ENCODE results near the gene SCAF4. TPM values are rescaled to one million over a fixed set of nuclear protein-coding genes. Genes with fewer than 3 reads are reported as not detected.
"Not testable (repeated sequence)": the region's sequence is repeated elsewhere in the genome, so short reads cannot be mapped to it uniquely, and the experiment has no call there.

Gene SCAF4
- total and polyA plus RNA-seq, 3 donors from 2014 or later: 44.0 to 50.2 (median 45.3) TPM

DNA sequence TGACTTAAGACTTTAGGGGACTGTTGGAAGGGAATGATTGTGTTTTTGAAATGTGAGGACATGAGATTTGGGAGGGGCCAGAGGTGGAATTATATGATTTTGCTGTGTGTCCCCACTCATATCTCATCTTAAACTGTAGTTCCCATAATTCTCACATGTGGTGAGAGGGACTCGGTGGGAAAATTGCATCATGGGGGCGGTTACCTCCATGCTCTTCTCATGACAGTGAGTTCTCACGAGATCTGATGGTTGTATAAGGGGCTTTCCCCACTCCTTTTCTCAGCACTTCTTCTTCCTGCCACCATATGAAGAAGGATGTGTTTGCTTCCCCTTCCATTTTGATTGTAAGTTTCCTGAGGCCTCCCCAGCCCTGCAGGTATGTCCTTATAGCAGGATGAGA is 35.0 kb upstream of the SCAF4 start:
- WGBS, 2 donors: 88 to 90% methylated on average over 3 of the region's 3 CpGs
- H3K4me3 ChIP-seq: no peak overlapping the region
- intact Hi-C loops (cut with DNase I; ENCODE audit: low total_unique reads): no loop called here
- no peaks in the 10 kb centered on the region for H3K4me1 ChIP-seq
- H3K36me3 ChIP-seq (ENCODE audit: low read depth, missing control alignments): no peaks in the 10 kb centered on the region
- DNase-seq: no peak
- TF ChIP-seq, protein P1, sequence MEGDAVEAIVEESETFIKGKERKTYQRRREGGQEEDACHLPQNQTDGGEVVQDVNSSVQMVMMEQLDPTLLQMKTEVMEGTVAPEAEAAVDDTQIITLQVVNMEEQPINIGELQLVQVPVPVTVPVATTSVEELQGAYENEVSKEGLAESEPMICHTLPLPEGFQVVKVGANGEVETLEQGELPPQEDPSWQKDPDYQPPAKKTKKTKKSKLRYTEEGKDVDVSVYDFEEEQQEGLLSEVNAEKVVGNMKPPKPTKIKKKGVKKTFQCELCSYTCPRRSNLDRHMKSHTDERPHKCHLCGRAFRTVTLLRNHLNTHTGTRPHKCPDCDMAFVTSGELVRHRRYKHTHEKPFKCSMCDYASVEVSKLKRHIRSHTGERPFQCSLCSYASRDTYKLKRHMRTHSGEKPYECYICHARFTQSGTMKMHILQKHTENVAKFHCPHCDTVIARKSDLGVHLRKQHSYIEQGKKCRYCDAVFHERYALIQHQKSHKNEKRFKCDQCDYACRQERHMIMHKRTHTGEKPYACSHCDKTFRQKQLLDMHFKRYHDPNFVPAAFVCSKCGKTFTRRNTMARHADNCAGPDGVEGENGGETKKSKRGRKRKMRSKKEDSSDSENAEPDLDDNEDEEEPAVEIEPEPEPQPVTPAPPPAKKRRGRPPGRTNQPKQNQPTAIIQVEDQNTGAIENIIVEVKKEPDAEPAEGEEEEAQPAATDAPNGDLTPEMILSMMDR (IDR thresholded peaks at IDR 0.05): no peak
- no peak for TF ChIP-seq POLR2A (IDR thresholded peaks at IDR 0.05)
- no peak overlapping the region for H3K27ac ChIP-seq
- no peaks in the 10 kb centered on the region for H3K27me3 ChIP-seq
- H3K9me3 ChIP-seq: no peaks in the 10 kb centered on the region

GRCh38 chr21:31765850-31766249 is 33.9 kb upstream of the SCAF4 start:
- DNase-seq; H3K4me3 ChIP-seq; H3K27ac ChIP-seq; H3K4me1 ChIP-seq; H3K36me3 ChIP-seq (ENCODE audit: low read depth, missing control alignments); H3K9me3 ChIP-seq; intact Hi-C loops (cut with DNase I; ENCODE audit: low total_unique reads); H3K27me3 ChIP-seq: not testable (repeated sequence)
- WGBS, 2 donors: 90 to 93% methylated on average over 6 of the region's 6 CpGs

DNA sequence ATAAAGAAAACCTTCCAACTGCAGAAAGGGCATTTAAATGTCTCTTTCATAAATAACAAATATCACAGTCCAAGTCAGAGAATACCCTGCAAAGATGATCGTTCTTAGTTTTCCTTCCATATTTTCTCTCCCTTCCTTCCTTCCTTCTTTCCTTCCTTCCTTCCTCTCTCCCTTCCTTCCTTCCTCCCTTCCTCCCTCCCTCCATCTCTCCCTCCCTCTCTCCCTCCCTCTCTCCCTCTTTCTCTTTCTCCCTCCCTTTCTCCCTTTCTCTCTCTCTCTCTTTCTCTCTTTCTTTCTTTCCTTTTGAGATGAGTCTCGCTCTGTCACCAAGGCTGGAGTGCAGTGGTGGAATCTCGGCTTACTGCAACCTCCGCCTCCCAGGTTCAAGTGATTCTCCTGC is 29.0 kb upstream of the SCAF4 start:
- H3K27me3 ChIP-seq: no peaks in the 10 kb centered on the region
- no peaks in the 10 kb centered on the region for H3K36me3 ChIP-seq (ENCODE audit: low read depth, missing control alignments)
- no peak for DNase-seq
- 92 to 95% methylated on average over 4 of the region's 4 CpGs for WGBS, 2 donors
- no peaks in the 10 kb centered on the region for H3K9me3 ChIP-seq
- H3K4me3 ChIP-seq: no peak overlapping the region
- TF ChIP-seq POLR2A (IDR thresholded peaks at IDR 0.05): no peak
- TF ChIP-seq, protein P1 (IDR thresholded peaks at IDR 0.05): no peak
- no peak overlapping the region for H3K27ac ChIP-seq
- no peaks in the 10 kb centered on the region for H3K4me1 ChIP-seq
- intact Hi-C loops (cut with DNase I; ENCODE audit: low total_unique reads): no loop called here

GRCh38 chr21:31756787-31757186 is 24.9 kb upstream of the SCAF4 start:
- intact Hi-C loops (cut with DNase I; ENCODE audit: low total_unique reads): no loop called here
- WGBS, 2 donors: 59 to 88% methylated on average over 1 of the region's 1 CpG

DNA sequence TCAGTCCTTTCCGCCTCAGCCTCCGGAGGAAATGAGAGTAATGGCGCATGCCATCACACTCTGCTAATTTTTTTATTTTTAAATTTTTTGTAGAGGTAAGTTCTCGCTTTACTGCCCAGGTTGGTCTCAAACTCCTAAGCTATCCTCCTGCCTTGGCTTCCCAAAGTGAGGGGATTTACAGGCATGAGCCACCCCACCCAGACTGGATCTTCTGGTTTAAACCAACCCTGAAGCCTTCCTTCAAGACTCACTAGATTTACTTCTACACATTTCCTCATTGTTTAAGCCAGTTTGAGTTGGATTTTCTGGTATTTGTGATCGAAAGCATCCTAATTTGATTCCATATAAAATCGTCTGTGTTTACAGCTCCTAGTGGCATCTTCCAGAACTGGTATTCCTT is 23.1 kb upstream of the SCAF4 start:
- TF ChIP-seq, protein P1 (IDR thresholded peaks at IDR 0.05): no peak
- TF ChIP-seq POLR2A (IDR thresholded peaks at IDR 0.05): no peak
- 83 to 93% methylated on average over 6 of the region's 6 CpGs for whole genome bisulfite sequencing, 2 donors
- H3K36me3 ChIP-seq (ENCODE audit: low read depth, missing control alignments): no peaks in the 10 kb centered on the region
- H3K4me1 ChIP-seq: no peaks in the 10 kb centered on the region
- H3K27me3 ChIP-seq: no peaks in the 10 kb centered on the region
- H3K27ac ChIP-seq: no peak overlapping the region
- H3K4me3 ChIP-seq: no peak overlapping the region
- no peaks in the 10 kb centered on the region for H3K9me3 ChIP-seq
- DNase-seq: no peak
- intact Hi-C loops (cut with DNase I; ENCODE audit: low total_unique reads): no loop called here

More at GRCh38 chr21:31756787-31757186, 24.9 kb upstream of the SCAF4 start:
- no peak for DNase-seq
- H3K4me1 ChIP-seq: no peaks in the 10 kb centered on the region
- no peaks in the 10 kb centered on the region for H3K36me3 ChIP-seq (ENCODE audit: low read depth, missing control alignments)
- H3K4me3 ChIP-seq: no peak overlapping the region
- H3K9me3 ChIP-seq: no peaks in the 10 kb centered on the region
- TF ChIP-seq POLR2A (IDR thresholded peaks at IDR 0.05): no peak
- TF ChIP-seq, protein P1 (IDR thresholded peaks at IDR 0.05): no peak
- H3K27me3 ChIP-seq: no peaks in the 10 kb centered on the region
- H3K27ac ChIP-seq: no peak overlapping the region
